Activated B cell treated with CpG ODN at 0.5 μM for 24 hours (primary cell): ENCODE measurements around the gene LRP2. TPM values are rescaled to one million over a fixed set of nuclear protein-coding genes. Genes with fewer than 3 reads are reported as not detected.

Experiments used
- ATAC-seq: fragments of 200-7000 bp; cut with Tn5 transposase; one replicate; pipeline ENCODE4 v1.10.0; 2021; ENCODE audit warnings: low read depth, mild to moderate bottlenecking, moderate library complexity
- CTCF ChIA-PET: fragments of 350-600 bp; sonication (Branson Sonifier 250); formaldehyde crosslinking; loops from one replicate; lab custom pipeline; 2021; ENCODE audit warnings: antibody characterized with exemption; lab: Charles Lee
- POLR2A ChIA-PET: fragments of 350-600 bp; sonication (Branson Sonifier 250); formaldehyde crosslinking; loops from one replicate; lab custom pipeline; 2021; ENCODE audit warnings: antibody characterized with exemption; lab: Charles Lee
- DNase-seq: peaks from one replicate; pipeline ENCODE4 v3.0.0; 2022
- H3K27ac Mint-ChIP-seq: one replicate; pipeline ENCODE4 v1.8.0; 2020; ENCODE audit warnings: mixed read lengths
- H3K27me3 Mint-ChIP-seq: one replicate; pipeline ENCODE4 v1.8.0; 2021; ENCODE audit warnings: mixed read lengths
- H3K36me3 Mint-ChIP-seq: one replicate; pipeline ENCODE4 v1.8.0; 2021; ENCODE audit warnings: low read depth, mixed read lengths
- H3K4me1 Mint-ChIP-seq: one replicate; pipeline ENCODE4 v1.8.0; 2021; ENCODE audit warnings: mixed read lengths
- H3K4me3 Mint-ChIP-seq: one replicate; pipeline ENCODE4 v1.8.0; 2020; ENCODE audit warnings: mild to moderate bottlenecking, mixed read lengths
- H3K9me3 Mint-ChIP-seq: one replicate; pipeline ENCODE4 v1.8.0; 2020; ENCODE audit warnings: mixed read lengths
- intact Hi-C: fragments of 100-400 bp; cut with micrococcal nuclease; formaldehyde crosslinking; loops from one replicate; pipeline ENCODE4 v1.15.1; 2024
- total RNA-seq: library from RNA; stranded (reverse); gene quantifications from 2 replicates; pipeline ENCODE4 v1.2.3, GENCODE V29; 2022
- TF ChIP-seq, protein P1 (sequence below): fragments of 200-600 bp; IDR thresholded peaks from one replicate; pipeline ENCODE4 v1.8.0; 2022; ENCODE audit warnings: antibody characterized with exemption, mild to moderate bottlenecking

LRP2 gene
- total RNA-seq, 1 donor from 2014 or later, result not detected

DNA sequence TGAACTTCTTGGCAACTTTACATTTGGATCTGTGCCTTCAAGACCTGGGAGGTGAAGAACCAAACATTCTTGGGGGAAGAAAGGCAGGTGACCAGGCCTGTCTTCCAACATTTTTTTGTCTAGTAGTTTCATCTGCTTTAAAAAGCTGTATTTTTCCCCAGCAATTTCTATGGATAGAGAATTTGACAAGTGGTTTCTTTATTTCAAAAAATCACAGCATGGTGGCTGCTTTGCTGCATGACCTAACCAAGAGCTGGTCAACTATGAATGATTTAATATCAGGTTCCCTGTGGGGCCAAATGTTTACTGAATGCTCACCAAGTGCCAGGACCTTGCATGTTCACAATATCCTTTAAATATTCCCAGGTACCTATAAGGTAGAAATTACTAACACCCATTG is 19.1 kb downstream of the LRP2 start:
- TF ChIP-seq, protein P1, sequence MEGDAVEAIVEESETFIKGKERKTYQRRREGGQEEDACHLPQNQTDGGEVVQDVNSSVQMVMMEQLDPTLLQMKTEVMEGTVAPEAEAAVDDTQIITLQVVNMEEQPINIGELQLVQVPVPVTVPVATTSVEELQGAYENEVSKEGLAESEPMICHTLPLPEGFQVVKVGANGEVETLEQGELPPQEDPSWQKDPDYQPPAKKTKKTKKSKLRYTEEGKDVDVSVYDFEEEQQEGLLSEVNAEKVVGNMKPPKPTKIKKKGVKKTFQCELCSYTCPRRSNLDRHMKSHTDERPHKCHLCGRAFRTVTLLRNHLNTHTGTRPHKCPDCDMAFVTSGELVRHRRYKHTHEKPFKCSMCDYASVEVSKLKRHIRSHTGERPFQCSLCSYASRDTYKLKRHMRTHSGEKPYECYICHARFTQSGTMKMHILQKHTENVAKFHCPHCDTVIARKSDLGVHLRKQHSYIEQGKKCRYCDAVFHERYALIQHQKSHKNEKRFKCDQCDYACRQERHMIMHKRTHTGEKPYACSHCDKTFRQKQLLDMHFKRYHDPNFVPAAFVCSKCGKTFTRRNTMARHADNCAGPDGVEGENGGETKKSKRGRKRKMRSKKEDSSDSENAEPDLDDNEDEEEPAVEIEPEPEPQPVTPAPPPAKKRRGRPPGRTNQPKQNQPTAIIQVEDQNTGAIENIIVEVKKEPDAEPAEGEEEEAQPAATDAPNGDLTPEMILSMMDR, result no peak
- DNase-seq (no peak), ATAC-seq (no peak)
- ChIA-PET POLR2A (no interaction called here), CTCF (no interaction called here)
- Mint-ChIP-seq H3K4me1 (no peaks in the 10 kb centered on the region), H3K4me3 (no peak overlapping the region), H3K36me3 (no peaks in the 10 kb centered on the region), H3K27ac (no peak overlapping the region), H3K9me3 (no peaks in the 10 kb centered on the region), H3K27me3 (no peaks in the 10 kb centered on the region)
- intact Hi-C loops, result no loop called here

DNA sequence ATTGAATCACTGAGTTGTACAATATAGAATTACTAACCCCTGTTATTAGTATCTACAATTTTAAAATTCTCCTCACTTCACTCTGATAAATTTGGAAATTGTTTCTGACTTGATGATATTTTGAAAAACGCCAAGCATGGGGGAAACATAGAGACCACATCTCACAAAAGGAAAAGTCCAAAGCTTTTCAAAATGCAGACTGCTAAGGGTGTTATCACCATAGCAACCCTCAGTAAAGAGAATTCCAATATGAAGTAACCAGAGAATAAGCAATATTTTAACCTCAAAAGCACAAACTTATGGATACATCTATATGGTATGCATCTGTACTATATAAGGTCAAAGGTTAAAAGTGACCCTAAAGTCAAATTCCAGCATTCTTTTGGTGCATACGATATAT is 22.7 kb downstream of the LRP2 start:
- H3K36me3 Mint-ChIP-seq, result no peaks in the 10 kb centered on the region
- no peak overlapping the region for H3K4me3 Mint-ChIP-seq
- intact Hi-C loops, result no loop called here
- peaks cover 9% of the 10 kb centered on the region for H3K27me3 Mint-ChIP-seq
- no peak overlapping the region for H3K27ac Mint-ChIP-seq
- POLR2A ChIA-PET, result no interaction called here
- no peaks in the 10 kb centered on the region for H3K4me1 Mint-ChIP-seq
- ATAC-seq, result no peak
- no peaks in the 10 kb centered on the region for H3K9me3 Mint-ChIP-seq
- CTCF ChIA-PET, result no interaction called here
- TF ChIP-seq, protein P1, result no peak
- DNase-seq, result no peak

DNA sequence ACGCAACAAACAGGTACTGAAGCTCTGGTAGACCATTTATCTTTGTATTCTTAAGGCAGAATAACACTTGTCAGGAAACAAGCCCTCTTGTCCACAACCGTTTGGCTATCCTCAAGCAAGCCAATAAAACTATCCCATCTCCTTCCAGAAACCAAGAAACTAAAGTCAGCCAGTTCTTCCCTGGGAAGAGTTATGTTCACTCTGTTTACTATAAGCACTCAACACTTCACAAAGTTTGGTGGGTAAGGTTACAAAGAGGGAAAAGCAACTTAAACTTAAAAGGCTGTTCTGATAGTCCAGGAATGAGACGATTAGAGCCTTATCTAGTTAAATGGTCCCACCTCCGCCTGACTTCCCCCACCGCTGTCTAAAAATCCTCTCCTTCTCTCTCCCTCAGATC is 25.6 kb downstream of the LRP2 start:
- POLR2A ChIA-PET, result no interaction called here
- H3K9me3 Mint-ChIP-seq, result no peaks in the 10 kb centered on the region
- TF ChIP-seq, protein P1, result no peak
- intact Hi-C loops, result no loop called here
- ATAC-seq (no peak), DNase-seq (no peak)
- H3K4me1 Mint-ChIP-seq, result no peaks in the 10 kb centered on the region
- H3K4me3 Mint-ChIP-seq, result no peak overlapping the region
- H3K27me3 Mint-ChIP-seq, result peaks cover 9% of the 10 kb centered on the region
- H3K36me3 Mint-ChIP-seq, result no peaks in the 10 kb centered on the region
- CTCF ChIA-PET, result no interaction called here
- H3K27ac Mint-ChIP-seq, result no peak overlapping the region

DNA sequence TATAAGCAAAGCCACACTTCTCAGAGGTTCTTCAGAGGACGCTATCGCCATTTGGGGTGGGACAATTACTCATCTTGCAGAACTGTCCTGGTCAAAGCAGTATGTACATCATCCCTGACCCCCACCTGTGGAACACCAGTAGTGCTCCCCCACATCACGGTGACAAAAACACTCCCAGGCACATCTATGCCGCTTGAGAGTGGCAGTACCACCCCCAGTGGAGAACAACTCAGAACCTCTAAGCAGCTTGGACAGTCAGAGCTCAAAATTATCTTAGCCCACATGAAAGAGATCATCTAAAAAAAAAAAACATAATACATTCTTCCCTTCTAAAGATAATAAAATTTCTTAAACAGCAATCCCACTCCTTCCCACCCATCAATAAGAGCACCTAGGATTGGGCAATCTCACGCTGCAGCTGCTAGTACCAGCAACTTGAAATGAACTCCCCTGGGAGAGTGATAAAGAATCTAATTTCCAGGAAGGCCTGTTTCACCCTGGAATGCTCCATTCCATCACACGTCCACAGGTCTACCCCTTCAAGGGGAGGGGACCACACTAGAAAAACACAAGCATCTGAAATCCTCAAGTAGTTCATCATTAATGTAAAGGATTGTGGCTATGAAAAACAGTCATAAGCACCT is 31.7 kb downstream of the LRP2 start:
- no peaks in the 10 kb centered on the region for H3K9me3 Mint-ChIP-seq
- no peak overlapping the region for H3K27ac Mint-ChIP-seq
- peaks cover 6% of the 10 kb centered on the region for H3K27me3 Mint-ChIP-seq
- ATAC-seq (no peak), DNase-seq (no peak)
- TF ChIP-seq, protein P1, result no peak
- POLR2A ChIA-PET, result no interaction called here
- H3K4me1 Mint-ChIP-seq, result no peaks in the 10 kb centered on the region
- CTCF ChIA-PET, result no interaction called here
- H3K36me3 Mint-ChIP-seq, result no peaks in the 10 kb centered on the region
- H3K4me3 Mint-ChIP-seq, result no peak overlapping the region
- intact Hi-C loops, result no loop called here

DNA sequence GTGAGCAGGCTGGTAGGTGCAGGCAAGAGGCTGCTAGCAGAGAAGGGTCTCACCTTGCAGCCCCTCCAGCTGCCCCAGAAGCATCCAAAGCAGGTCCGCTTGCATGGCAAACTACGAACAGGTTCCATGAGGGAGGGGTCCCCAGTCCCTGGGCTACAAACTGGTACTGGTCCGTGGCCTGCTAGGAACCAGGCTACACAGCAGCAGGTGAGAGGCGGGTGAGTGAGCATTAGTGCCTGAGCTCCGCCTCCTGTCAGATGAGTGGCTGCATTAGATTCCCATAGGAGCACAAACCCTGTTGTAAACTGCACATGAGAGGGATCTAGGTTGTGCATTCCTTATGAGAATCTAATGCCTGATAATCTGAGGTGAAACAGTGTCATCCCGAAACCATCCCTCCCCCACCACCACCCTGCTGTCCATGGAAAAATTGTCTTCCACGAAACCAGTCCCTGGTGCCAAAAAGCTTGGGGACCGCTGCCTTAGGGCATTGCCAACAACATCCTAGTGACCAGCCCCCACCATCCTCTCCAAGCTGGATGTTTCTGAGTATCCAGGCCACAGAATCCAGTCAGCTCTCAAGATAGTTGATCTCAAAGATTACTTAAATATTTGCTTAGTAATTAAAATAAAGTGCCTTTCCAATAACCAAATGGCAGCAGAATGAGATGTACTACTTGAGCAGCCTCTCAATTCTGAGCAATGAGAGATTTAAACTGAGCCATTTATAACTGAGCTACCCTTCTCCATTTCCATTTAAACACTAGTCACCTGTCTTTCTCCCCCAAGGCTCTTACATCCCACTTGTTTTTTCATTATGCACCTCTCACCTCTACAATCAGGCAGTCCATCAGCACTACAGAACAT is 32.4 kb downstream of the LRP2 start:
- Mint-ChIP-seq H3K4me3 (no peak overlapping the region), H3K27ac (no peak overlapping the region), H3K36me3 (no peaks in the 10 kb centered on the region), H3K27me3 (peaks cover 6% of the 10 kb centered on the region), H3K4me1 (no peaks in the 10 kb centered on the region), H3K9me3 (no peaks in the 10 kb centered on the region)
- ChIA-PET CTCF (no interaction called here), POLR2A (no interaction called here)
- DNase-seq (no peak), ATAC-seq (no peak)
- intact Hi-C loops, result no loop called here
- TF ChIP-seq, protein P1, result no peak
